ENCODE measurements around the gene BICRA.
"Not testable (repeated sequence)": the region's sequence is repeated elsewhere in the genome, so short reads cannot be mapped to it uniquely, and the experiment has no call there.

BICRA gene

DNA sequence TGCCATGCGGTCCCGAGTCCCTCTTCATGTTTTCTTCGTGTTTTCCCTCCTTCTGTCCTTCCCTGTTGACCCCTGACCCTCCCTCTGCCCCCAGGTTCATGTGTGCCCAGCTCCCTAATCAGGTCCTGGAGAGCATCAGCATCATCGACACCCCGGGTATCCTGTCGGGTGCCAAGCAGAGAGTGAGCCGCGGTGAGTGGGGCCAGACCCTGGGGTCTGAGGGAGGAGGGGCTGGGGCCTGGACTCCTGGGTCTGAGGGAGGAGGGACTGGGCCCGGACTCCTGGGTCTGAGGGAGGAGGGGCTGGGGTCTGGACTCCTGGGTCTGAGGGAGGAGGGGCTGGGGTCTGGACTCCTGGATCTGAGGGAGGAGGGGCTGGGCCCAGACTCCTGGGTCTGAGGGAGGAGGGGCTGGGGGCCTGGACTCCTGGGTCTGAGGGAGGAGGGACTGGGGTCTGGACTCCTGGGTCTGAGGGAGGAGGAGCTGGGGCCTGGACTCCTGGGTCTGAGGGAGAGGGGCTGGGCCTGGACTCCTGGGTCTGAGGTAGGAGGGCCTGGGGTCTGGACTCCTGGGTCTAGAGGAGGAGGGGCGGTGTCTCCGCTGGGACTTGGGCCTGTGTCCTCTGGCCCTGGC, 109.6 kb downstream of the BICRA start:
- not testable (repeated sequence) for DNase-seq

- peak; percentile 91 for DNase-seq
These were observed 110.3 kb downstream of the BICRA start for GRCh38 chr19:47719047-47719859.

- no peak for DNase-seq
These were observed 111.9 kb downstream of the BICRA start for GRCh38 chr19:47720669-47721422.

DNA sequence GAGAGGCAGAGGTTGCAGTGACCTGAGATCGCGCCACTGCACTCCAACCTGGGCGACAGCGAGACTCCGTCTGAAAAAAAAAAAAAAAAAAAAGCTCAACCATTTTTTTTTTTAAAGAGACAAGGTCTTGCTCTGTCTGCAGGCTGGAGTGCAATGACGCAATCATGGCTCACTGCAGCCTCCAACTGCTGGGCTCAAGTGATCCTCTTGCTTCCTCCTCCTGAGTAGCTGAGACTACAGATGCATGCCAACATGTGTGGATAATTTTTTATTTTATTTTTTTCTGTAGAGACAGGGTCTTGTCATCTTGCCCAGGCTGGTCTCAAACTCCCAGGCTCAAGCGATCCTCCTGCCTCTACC, 114.6 kb downstream of the BICRA start:
- peak; percentile 47 for DNase-seq

GRCh38 chr19:47725759-47726401, 116.9 kb downstream of the BICRA start:
- DNase-seq = no peak

DNA sequence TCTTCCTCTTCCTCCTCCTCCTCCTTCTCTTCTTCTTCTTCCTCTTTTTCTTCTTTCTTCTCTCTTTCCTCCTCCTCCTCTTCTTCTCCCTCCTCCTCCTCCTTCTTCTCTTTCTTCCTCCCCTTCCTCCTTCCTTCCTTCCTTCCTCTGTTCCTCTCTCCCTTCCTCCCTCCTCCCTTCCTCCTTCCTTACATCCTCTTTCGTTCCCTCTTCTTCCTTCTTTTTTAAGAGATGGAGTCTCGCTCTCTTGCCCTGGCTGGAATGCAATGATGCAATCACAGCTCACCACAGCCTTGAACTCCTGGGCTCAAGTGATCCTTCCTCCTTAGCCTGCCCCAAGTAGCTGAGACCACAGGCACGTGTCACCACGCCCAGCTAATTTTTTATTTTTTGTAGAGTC, 117.5 kb downstream of the BICRA start:
- no peak for DNase-seq

DNA sequence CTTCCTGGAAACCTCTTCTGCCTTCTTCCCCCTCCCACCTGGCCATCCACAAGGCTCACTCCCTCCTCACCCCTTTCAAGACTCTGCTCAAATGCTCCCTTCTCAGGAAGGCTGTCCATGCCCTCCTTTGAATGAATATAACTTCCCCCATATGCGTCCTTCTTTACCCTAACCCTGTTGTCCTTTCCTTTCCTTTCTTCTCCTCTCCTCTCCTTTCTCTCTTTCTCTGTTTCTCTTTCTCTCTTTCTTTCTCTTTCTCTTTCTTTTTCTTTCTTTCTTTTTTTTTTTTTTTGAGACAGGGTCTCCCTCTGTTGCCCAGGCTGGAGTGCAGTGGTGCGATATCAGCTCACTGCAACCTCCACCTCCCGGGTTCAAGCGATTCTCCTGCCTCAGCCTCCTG, 119.4 kb downstream of the BICRA start:
- DNase-seq = not testable (repeated sequence)

DNA sequence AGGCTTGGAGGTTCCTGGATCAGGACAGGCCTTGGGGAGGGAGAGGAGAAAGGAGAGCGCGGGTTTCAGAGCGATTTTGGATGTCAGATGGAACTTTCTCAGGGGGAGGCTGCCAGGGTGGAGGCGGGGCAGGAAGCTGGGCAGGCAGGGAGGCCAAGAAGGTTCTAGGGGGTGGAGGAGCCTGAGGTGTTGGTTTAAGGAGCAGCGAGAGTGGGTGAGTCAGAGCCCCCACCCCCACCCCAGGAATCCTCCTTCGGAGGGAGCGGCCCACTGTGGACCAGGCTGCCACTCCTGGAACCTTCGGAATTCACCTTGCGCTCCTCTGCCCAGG, 120.5 kb downstream of the BICRA start:
- no peak for DNase-seq

- no peak for DNase-seq
These were observed 121.0 kb downstream of the BICRA start for GRCh38 chr19:47729799-47730520.

DNA sequence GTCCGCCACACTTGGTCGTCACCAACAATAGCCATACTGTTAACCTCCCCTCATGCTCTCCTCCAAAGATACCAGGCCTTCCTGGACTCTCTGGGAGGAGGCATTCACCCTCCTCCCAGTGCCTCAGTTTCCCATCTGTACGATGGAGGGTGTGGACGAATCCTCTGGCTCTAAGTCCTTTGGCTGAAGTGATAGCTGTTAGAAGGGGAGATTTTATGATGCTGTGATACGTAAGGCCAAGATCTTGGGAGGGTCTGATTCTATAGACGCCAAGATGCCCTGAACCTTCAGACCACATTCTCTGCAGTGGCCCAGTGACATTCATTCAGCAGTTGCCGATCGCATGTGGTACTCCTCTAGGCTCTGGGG, 121.6 kb downstream of the BICRA start:
- DNase-seq = no peak

DNA sequence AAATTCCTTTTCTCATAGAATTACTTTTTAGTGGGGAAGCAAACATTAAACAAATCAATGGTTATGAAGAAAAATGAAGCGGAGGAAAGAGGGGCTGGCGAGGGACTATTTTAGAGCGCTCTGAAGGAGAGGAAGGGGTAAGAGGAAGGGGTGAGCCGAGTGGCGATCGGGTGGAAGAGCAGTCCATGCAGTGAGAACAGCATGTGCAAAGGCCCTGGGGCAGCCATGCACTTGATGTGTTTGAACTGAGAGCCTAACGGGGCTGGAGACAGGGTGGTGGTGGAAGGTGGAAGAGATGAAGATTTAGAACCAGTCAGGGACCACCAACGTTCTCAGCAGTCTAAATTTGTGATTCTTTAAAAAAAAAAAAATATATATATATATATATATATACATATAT, 122.0 kb downstream of the BICRA start:
- no peak for DNase-seq

DNA sequence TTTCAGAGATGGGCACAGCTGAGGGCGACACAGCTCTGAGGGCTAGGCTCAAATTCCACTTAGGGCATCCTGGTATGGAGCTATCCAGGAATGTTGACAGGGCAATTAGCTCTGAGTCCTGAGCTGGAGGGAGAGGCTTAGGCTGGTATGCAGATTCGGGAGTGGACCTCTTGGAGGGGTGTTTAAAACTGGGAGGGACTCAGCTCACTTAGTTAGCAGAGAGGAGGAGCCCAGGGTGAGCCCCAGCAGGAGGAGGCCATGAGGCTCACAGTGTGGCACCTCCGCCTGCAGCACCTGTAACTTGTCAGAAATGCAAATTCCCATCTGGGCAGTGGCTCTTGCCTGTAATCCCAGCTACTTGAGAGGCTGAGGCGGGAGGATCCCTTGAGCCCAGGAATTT, 126.2 kb downstream of the BICRA start:
- no peak for DNase-seq

DNA sequence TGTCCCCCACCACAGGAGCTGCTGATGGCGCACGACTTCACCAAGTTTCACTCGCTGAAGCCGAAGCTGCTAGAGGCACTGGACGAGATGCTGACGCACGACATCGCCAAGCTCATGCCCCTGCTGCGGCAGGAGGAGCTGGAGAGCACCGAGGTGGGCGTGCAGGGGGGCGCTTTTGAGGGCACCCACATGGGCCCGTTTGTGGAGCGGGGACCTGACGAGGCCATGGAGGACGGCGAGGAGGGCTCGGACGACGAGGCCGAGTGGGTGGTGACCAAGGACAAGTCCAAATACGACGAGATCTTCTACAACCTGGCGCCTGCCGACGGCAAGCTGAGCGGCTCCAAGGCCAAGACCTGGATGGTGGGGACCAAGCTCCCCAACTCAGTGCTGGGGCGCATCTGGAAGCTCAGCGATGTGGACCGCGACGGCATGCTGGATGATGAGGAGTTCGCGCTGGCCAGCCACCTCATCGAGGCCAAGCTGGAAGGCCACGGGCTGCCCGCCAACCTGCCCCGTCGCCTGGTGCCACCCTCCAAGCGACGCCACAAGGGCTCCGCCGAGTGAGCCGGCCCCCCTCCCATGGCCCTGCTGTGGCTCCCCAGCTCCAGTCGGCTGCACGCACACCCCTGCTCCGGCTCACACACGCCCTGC, 132.1 kb downstream of the BICRA start:
- DNase-seq = no peak

- no peak for DNase-seq
These were observed 132.7 kb downstream of the BICRA start for GRCh38 chr19:47741544-47742140.

- no peak for DNase-seq
These were observed 133.7 kb downstream of the BICRA start for GRCh38 chr19:47742634-47743033.

- DNase-seq = peak; percentile 96
These were observed 136.3 kb downstream of the BICRA start, which contains the start of gene NOP53 for GRCh38 chr19:47745010-47745901. NOP53 (plus strand) TSS chr19:47745546; CDS start chr19:47745560, 14 bp downstream.

DNA sequence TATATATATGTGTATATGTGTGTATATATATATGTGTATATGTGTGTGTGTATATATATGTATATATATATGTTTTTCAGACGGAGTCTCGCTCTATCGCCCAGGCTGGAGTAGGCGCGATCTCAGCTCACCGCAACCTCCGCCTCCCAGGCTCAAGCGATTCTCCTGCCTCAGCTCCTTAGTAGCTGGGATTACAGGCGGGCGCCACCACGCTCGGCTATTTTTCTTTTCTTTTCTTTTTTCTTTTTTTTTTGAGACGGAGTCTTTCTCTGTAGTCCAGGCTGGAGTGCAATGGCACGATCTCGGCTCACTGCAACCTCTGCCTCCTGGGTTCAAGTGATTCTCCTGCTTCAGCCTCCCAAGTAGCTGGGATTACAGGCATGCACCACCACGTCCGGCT, 137.2 kb downstream of the BICRA start:
- not testable (repeated sequence) for DNase-seq

GRCh38 chr19:47749326-47749725, 140.4 kb downstream of the BICRA start:
- no peak for DNase-seq

DNA sequence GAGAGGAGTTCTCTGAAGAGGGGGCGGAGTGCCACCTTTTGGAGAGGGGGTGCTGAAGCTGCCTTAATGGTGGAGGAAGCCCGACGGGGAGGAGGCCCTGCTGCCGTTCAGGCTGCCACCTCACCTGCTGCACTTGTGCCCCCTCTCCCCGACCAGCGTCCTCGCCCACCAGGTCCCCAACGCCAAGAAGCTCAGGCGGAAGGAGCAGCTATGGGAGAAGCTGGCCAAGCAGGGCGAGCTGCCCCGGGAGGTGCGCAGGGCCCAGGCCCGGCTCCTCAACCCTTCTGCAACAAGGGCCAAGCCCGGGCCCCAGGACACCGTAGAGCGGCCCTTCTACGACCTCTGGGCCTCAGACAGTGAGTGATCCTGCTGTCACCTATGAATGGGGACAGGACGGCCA, 141.8 kb downstream of the BICRA start:
- no peak for DNase-seq

DNA sequence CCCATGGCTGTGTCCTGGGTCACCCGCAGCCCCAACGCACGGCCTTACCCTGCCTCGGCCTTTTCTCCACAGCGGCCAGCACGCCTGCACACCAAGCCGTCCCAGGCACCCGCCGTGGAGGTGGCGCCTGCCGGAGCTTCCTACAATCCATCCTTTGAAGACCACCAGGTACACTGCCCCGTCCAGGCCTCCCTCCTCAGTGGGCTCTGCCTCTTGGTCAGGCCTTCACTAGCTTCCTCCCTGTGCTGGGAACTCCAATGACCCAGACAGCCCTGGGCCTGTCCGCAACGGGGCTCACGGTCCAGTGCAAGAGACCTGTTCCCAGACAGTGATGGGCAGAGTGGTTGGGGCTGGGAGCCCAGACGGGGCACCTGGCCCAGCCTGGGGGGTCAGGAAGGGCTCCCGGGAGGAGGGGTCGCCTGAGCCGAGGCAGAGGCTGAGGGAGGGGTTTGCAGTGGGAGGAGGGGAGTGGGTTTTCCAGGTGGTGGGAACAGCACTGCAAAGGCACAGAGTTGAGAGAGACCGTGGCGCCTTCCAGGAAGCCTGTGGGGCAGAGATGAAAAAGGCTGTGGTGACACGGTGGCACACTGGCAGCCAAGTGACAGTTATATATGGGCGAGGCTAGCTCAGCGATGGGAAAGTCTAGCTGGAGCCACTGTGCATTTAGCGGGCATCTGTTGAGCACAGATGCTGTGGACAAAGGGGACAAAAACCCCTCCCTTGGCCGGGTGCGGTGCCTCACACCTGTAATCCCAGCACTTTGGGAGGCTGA, 143.7 kb downstream of the BICRA start:
- DNase-seq = no peak
